ENCODE data around the gene ASIC2. TPM values are rescaled to one million over a fixed set of nuclear protein-coding genes. Genes with fewer than 3 reads are reported as not detected.

Gene ASIC2
- total RNA-seq, 1 donor from 2014 or later: 0.36 TPM

- Histone ChIP-seq H4K20me1 (ENCODE audit: insufficient read depth, low read length) (no peaks in the 10 kb centered on the region), H3K9me3 (ENCODE audit: insufficient read depth, low read depth, low read length) (no peaks in the 10 kb centered on the region), H3K9ac (ENCODE audit: low read length) (no peak overlapping the region), H2AFZ (ENCODE audit: low read depth, low read length) (no peak overlapping the region), H3K27ac (ENCODE audit: low read depth, low read length) (no peak overlapping the region), H3K4me3 (ENCODE audit: insufficient read depth, low read depth, low read length) (no peak overlapping the region), H3K79me2 (ENCODE audit: insufficient read depth, low read length) (no peaks in the 10 kb centered on the region), H3K4me1 (ENCODE audit: insufficient read depth, low read length) (no peaks in the 10 kb centered on the region), H3K27me3 (ENCODE audit: insufficient read depth, low read length) (no peaks in the 10 kb centered on the region), H3K4me2 (ENCODE audit: low read length) (no peak overlapping the region), H3K36me3 (ENCODE audit: insufficient read depth, low read length) (no peaks in the 10 kb centered on the region)
- TF ChIP-seq EZH2 (IDR thresholded peaks at IDR 0.05; ENCODE audit: insufficient read depth, low read length): no peak
- TF ChIP-seq CTCF (IDR thresholded peaks at IDR 0.05; ENCODE audit: insufficient read depth, low read depth, low read length): no peak
- FAIRE-seq (no peak), DNase-seq (ENCODE audit: low read depth) (no peak)
- no peaks in the 10 kb centered on the region for H3K4me1 Mint-ChIP-seq (ENCODE audit: low read depth, unreplicated experiment)
- no peak overlapping the region for H3K4me3 Mint-ChIP-seq (ENCODE audit: unreplicated experiment)
- no peaks in the 10 kb centered on the region for H3K36me3 Mint-ChIP-seq (ENCODE audit: low read depth, unreplicated experiment)
- peaks cover 50% of the 10 kb centered on the region for H3K27me3 Mint-ChIP-seq (ENCODE audit: low read depth, unreplicated experiment)
- peaks cover 2% of the 10 kb centered on the region for H3K9me3 Mint-ChIP-seq (ENCODE audit: unreplicated experiment)
- no peak overlapping the region for H3K27ac Mint-ChIP-seq (ENCODE audit: unreplicated experiment)
Measured at GRCh38 chr17:33260638-33261037, 32.5 kb downstream of the ASIC2 start.

- FAIRE-seq (no peak), DNase-seq (ENCODE audit: low read depth) (no peak)
- no peak for TF ChIP-seq EZH2 (IDR thresholded peaks at IDR 0.05; ENCODE audit: insufficient read depth, low read length)
- TF ChIP-seq CTCF (IDR thresholded peaks at IDR 0.05; ENCODE audit: insufficient read depth, low read depth, low read length): no peak
- Histone ChIP-seq H3K36me3 (ENCODE audit: insufficient read depth, low read length) (no peaks in the 10 kb centered on the region), H3K79me2 (ENCODE audit: insufficient read depth, low read length) (no peaks in the 10 kb centered on the region), H3K9ac (ENCODE audit: low read length) (no peak overlapping the region), H3K9me3 (ENCODE audit: insufficient read depth, low read depth, low read length) (no peaks in the 10 kb centered on the region), H3K4me3 (ENCODE audit: insufficient read depth, low read depth, low read length) (no peak overlapping the region), H3K27ac (ENCODE audit: low read depth, low read length) (no peak overlapping the region), H3K4me2 (ENCODE audit: low read length) (no peak overlapping the region), H4K20me1 (ENCODE audit: insufficient read depth, low read length) (no peaks in the 10 kb centered on the region), H3K4me1 (ENCODE audit: insufficient read depth, low read length) (no peaks in the 10 kb centered on the region), H3K27me3 (ENCODE audit: insufficient read depth, low read length) (no peaks in the 10 kb centered on the region), H2AFZ (ENCODE audit: low read depth, low read length) (no peak overlapping the region)
- peaks cover 53% of the 10 kb centered on the region for H3K27me3 Mint-ChIP-seq (ENCODE audit: low read depth, unreplicated experiment)
- H3K27ac Mint-ChIP-seq (ENCODE audit: unreplicated experiment): no peak overlapping the region
- no peaks in the 10 kb centered on the region for H3K36me3 Mint-ChIP-seq (ENCODE audit: low read depth, unreplicated experiment)
- no peak overlapping the region for H3K4me3 Mint-ChIP-seq (ENCODE audit: unreplicated experiment)
- no peaks in the 10 kb centered on the region for H3K4me1 Mint-ChIP-seq (ENCODE audit: low read depth, unreplicated experiment)
- no peaks in the 10 kb centered on the region for H3K9me3 Mint-ChIP-seq (ENCODE audit: unreplicated experiment)
Measured at GRCh38 chr17:33258296-33258695, 34.8 kb downstream of the ASIC2 start.

- Histone ChIP-seq H3K36me3 (ENCODE audit: insufficient read depth, low read length) (no peaks in the 10 kb centered on the region), H3K4me1 (ENCODE audit: insufficient read depth, low read length) (no peaks in the 10 kb centered on the region), H3K9me3 (ENCODE audit: insufficient read depth, low read depth, low read length) (no peaks in the 10 kb centered on the region), H2AFZ (ENCODE audit: low read depth, low read length) (no peak overlapping the region), H3K4me2 (ENCODE audit: low read length) (no peak overlapping the region), H3K9ac (ENCODE audit: low read length) (no peak overlapping the region), H3K79me2 (ENCODE audit: insufficient read depth, low read length) (no peaks in the 10 kb centered on the region), H4K20me1 (ENCODE audit: insufficient read depth, low read length) (no peaks in the 10 kb centered on the region), H3K4me3 (ENCODE audit: insufficient read depth, low read depth, low read length) (no peak overlapping the region), H3K27ac (ENCODE audit: low read depth, low read length) (no peak overlapping the region), H3K27me3 (ENCODE audit: insufficient read depth, low read length) (no peaks in the 10 kb centered on the region)
- Mint-ChIP-seq H3K4me1 (ENCODE audit: low read depth, unreplicated experiment) (peaks cover 3% of the 10 kb centered on the region), H3K9me3 (ENCODE audit: unreplicated experiment) (peaks cover 1% of the 10 kb centered on the region), H3K27ac (ENCODE audit: unreplicated experiment) (no peak overlapping the region), H3K36me3 (ENCODE audit: low read depth, unreplicated experiment) (no peaks in the 10 kb centered on the region), H3K4me3 (ENCODE audit: unreplicated experiment) (no peak overlapping the region), H3K27me3 (ENCODE audit: low read depth, unreplicated experiment) (peaks cover 43% of the 10 kb centered on the region)
- TF ChIP-seq CTCF (IDR thresholded peaks at IDR 0.05; ENCODE audit: insufficient read depth, low read depth, low read length): no peak
- DNase-seq (ENCODE audit: low read depth): no peak
- no peak for FAIRE-seq
Measured at GRCh38 chr17:33245183-33245582, 47.9 kb downstream of the ASIC2 start.

Measured in astrocyte (in vitro differentiated cells and primary cell).